SK-N-SH (cell line): Measurements from ENCODE around the gene CLDN18.

Experiments used
- CHD2 ChIP-seq: fragments of 150-350 bp; IDR thresholded peaks from 2 replicates; pipeline ENCODE4 v1.6.1; 2018; ENCODE audit warnings: low read length; ENCODE audit not compliant: partially characterized antibody
- CTCF ChIP-seq: fragments of 200-600 bp; sonication (generic); IDR thresholded peaks from 2 replicates; pipeline ENCODE4 v1.6.1; 2017; ENCODE audit warnings: antibody characterized with exemption, mild to moderate bottlenecking, moderate library complexity
- EP300 ChIP-seq, 2 experiments: IDR thresholded peaks; 2 replicates each; pipeline versions ENCODE4 v1.4.0 to v1.6.1; 2012; ENCODE audit warnings: borderline replicate concordance in 1 of 2, low read depth in 1 of 2, low read length in 1 of 2
- EZH2phosphoT487 ChIP-seq: fragments of 200-600 bp; sonication (generic); IDR thresholded peaks from 2 replicates; pipeline ENCODE4 v1.6.1; 2017; ENCODE audit warnings: low read depth, mixed run types, mild to moderate bottlenecking, antibody characterized with exemption, moderate library complexity, borderline replicate concordance
- FOXM1 ChIP-seq: IDR thresholded peaks from 2 replicates; pipeline ENCODE4 v1.4.0; 2012; ENCODE audit warnings: low read depth, mild to moderate bottlenecking
- GABPA ChIP-seq: IDR thresholded peaks from 2 replicates; pipeline ENCODE4 v1.4.0; 2012; ENCODE audit warnings: low read depth, mild to moderate bottlenecking
- POLR2AphosphoS5 ChIP-seq: IDR thresholded peaks from 2 replicates; pipeline ENCODE4 v1.6.1; 2012; ENCODE audit warnings: low read depth, low read length
- RCOR1 ChIP-seq: fragments of 150-350 bp; IDR thresholded peaks from 2 replicates; pipeline ENCODE4 v1.6.1; 2017; ENCODE audit warnings: antibody characterized with exemption, low read length
- RXRA ChIP-seq: IDR thresholded peaks from 2 replicates; pipeline ENCODE4 v1.4.0; 2012; ENCODE audit warnings: low read depth, mild to moderate bottlenecking, borderline replicate concordance
- YY1 ChIP-seq: IDR thresholded peaks from 2 replicates; pipeline ENCODE4 v1.4.0; 2012; ENCODE audit warnings: low read depth, mild to moderate bottlenecking

- TF ChIP-seq CHD2 (no peak), GABPA (no peak), RCOR1 (no peak), POLR2AphosphoS5 (no peak), FOXM1 (no peak), CTCF (no peak), EP300 (IDR thresholded peaks at IDR 0.05; ENCODE audit: borderline replicate concordance in 1 of 2, low read depth in 1 of 2, low read length in 1 of 2) (no peak; a peak in 1 of 4 replicates), EZH2phosphoT487 (no peak), YY1 (no peak), RXRA (no peak; the same call in 1 of the 2 replicates)
Measured at GRCh38 chr3:138062626-138063025, 52.7 kb downstream of the CLDN18 start.
